ENCODE data around the gene SESN2.

DNA sequence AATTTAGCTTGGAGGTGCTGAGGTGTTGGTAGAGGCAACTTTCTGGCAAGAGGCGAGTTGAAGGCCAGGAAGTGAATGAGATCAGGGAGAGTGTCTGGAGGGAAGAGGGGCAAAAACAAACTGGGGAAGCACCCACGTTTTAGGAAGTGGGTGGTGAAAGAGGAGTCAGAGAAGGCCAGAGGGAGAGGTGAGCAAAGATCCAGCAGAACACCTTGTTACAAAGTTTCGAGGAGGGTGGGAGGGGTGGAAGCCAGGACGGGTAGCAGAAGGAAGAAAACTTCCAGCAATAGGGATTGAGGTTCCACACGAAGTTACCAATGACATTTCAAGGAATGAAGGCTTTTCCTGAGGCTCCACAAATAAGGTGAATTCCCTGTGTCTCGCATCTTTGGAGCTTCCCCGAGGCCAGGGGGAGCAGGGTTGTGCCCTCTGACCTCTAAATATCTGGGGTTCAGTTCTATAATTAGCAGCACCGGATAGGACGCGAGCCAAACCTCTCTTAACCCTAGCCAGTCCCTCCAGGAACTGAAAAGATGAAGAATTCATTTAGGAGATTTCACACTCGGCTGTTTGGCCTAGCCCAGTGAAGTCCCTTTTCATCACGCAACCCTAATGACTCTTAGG lies 578 bp upstream of the SESN2 start:
- TF ChIP-seq, protein P1, sequence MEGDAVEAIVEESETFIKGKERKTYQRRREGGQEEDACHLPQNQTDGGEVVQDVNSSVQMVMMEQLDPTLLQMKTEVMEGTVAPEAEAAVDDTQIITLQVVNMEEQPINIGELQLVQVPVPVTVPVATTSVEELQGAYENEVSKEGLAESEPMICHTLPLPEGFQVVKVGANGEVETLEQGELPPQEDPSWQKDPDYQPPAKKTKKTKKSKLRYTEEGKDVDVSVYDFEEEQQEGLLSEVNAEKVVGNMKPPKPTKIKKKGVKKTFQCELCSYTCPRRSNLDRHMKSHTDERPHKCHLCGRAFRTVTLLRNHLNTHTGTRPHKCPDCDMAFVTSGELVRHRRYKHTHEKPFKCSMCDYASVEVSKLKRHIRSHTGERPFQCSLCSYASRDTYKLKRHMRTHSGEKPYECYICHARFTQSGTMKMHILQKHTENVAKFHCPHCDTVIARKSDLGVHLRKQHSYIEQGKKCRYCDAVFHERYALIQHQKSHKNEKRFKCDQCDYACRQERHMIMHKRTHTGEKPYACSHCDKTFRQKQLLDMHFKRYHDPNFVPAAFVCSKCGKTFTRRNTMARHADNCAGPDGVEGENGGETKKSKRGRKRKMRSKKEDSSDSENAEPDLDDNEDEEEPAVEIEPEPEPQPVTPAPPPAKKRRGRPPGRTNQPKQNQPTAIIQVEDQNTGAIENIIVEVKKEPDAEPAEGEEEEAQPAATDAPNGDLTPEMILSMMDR (IDR thresholded peaks at IDR 0.05): no peak
- TF ChIP-seq POLR2AphosphoS5 (IDR thresholded peaks at IDR 0.05): no peak
- no peak for TF ChIP-seq EP300 (IDR thresholded peaks at IDR 0.05; ENCODE audit: low read depth)
- no peak for TF ChIP-seq POLR2A (IDR thresholded peaks at IDR 0.05)
